Middle frontal gyrus (tissue), 1 donor: Measurements from ENCODE around the gene OCIAD1.
"Not testable (repeated sequence)": the region's sequence is repeated elsewhere in the genome, so short reads cannot be mapped to it uniquely, and the experiment has no call there.

ENCODE experiments used
- DNase-seq: peaks from one replicate; pipeline ENCODE4 v3.0.0-alpha.2; 2015; ENCODE audit warnings: low spot score; ENCODE audit errors: extremely low spot score

The OCIAD1 gene, protein sequence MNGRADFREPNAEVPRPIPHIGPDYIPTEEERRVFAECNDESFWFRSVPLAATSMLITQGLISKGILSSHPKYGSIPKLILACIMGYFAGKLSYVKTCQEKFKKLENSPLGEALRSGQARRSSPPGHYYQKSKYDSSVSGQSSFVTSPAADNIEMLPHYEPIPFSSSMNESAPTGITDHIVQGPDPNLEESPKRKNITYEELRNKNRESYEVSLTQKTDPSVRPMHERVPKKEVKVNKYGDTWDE

DNA sequence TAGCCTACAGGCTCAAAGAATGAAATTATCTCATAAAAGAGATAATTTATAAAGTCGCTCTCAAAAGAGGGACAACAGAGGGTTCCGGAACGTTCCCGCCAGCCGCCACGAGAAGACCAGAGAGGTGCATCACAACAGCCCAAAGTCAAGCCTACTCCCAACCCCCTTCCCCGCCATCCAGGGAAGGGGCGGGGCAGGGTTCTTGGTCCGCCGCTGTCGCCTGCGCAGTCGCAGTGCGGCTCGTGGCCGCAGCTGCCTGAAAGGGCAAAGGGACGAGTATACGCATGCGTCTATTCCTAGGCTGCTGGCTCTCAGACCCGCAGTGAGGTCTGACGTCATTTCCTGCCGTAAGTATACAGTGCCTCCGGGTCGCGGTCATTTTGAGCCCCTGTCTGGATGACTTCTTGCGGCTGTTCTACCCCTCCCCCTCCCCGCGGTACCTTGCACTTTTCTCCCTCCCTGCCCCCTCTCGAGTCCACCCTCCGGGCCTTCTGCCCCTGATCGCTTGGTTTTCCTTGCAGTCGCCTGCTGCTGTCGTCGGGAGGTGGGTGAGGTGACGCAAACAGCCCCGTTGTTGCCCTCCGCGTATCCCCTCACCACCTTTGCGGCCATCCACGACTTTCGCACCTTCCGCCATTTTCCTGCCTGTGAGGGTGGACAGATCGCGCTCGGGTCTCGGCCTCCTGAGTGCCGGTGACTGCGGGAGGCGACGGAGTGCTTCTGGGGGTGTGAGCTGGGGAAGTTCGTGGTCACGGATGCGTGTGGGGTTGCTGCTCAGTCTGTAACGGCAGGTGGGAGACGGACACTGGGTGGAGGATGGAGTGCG, at the start of gene OCIAD1:
TSS of gene OCIAD1 (plus strand) at position 383 of the 826 bp plus-strand sequence. CDS start 1,537 bp downstream, outside the sequence.
- DNase-seq, result peak; percentile 98

DNA sequence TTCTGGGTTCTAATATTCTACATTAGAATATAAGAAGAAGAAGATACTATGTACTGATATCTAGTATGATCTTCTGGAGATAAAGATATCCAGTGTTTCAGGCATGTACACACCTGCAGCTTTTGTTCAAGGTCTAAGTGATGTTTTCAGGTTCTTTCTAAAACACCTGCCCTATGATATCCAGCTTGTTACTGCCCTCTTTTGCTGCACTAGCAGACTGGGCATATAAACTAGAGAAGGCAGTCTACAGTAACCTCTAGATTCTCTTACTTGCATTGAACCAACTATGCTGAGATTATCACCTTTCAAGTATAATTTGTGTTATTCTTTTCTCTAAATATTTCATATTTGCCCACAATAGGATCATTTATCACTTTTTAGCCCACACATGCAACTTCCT, 48.9 kb upstream of the OCIAD1 start:
- no peak for DNase-seq

DNA sequence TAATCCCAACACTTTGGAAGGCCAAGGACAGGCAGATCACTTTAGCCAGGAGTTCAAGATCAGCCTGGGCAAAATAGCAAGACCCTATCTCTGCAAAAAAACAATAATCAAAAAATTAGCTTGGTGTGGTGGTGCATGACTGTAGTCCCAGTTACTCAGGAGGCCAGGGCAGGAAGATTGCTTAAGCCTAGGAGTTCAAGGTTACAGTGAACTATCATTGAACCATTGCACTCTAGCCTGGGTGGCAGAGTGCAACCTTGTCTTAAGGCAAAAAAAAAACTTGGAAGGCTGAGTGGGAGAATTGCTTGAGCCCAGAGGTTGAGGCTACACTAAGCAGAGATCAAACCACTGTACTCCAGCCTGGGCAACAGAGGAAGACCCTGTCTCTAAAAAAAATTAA, 45.6 kb upstream of the OCIAD1 start:
- no peak for DNase-seq

DNA sequence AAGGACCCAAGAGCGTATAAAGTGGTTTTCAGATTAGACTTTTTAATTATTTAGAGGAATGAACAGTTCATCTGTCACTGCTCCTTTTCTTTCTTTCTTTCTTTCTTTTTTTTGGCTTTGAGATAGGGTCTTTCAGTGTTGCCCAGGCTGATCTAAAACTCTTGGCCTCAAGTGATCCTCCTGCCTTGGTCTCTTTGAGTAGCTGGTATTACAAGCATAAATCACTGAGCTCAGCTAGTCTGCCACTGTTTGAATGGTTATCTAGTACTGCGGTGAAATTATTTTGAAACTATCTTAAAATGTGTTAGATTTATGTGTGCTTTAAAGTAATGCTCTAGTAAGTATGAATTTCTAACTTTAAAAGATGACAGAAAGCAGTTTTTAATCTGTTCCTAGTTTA, 44.3 kb upstream of the OCIAD1 start:
- no peak for DNase-seq

DNA sequence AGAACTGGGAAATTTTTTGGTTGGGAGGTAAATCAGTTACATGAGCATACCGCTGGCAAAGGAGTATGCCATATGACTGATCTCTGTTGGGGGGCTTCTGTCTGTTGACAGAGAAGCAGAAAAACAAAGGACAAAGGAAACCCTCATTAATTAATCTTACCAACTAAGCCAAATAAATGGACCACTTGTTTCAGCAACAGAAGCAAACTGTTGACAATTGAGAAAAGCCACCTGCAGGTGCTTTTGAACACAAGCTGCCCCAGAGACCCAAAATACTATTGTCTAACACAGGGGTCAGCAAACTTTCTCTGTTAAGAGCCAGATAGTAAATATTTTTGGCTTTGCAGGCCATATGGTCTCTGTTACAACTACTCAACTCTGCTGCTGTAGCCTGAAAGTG, 43.8 kb upstream of the OCIAD1 start:
- peak; percentile 61 for DNase-seq

DNA sequence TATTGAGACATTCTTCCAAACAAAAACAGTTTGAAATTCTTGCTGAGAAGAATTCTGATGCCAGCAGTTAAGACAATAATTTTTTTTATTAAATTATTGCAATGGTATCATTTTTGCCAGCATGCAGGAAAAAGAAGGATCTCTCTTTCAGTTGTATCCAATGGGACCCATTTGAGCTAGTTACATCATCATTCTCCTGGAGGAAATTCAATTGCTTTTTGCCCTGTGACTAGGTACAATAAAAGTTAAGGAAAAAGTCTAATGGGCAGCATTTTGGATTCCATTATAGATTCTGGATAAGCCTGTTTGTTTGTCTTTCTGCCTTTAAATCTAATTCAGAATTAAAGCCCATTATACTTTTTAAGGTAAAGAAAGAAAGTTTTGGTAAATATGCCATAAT, 40.3 kb upstream of the OCIAD1 start:
- DNase-seq, result no peak

DNA sequence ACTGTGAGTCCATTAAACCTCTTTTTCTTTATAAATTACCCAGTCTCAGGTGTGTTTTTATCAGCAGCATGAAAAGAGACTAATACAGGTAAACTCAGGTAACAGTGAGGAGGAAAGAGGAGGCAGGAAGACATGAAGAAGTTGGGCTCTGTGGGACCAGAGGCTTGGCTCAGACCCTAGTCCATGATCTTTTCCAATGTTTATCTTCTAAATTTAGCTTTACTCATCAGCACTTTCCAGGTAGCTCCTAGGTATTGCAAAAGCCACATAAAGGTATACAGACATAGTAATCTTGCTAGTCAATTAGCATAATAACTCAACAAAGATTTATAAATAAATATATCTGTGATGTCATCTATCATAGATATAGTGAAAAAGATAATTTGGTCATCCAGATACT, 39.6 kb upstream of the OCIAD1 start:
- no peak for DNase-seq

DNA sequence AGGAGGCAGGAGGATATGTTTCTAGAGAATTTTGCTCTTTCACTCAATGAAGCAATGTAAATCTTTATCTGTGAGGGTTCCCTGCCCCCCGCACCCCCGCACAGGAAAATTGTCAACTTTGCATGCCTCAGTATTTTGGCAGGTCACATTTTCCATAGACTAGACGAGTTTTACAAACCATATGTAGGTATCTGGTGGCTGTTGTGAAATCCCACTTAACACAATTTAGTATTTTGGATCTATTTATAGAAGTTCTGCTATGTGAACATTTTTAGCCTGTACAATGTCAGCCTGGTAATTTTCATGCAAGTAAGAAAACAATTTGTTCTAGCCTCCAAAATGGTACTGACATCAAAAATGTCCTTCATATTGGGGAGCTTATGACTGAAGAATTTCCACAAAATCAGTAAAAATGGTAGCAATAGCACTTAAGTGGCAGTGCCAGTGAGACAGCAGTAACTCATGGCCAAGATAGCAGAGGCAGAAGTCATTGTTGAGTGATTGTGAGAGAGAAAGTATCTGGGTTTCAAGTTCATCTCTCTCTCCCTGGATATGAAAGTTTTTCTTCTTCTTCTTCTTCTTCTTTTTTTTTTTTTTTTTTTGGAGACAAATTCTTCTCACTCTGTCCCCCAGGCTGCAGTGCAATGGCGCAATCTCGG, 38.4 kb upstream of the OCIAD1 start:
- no peak for DNase-seq

DNA sequence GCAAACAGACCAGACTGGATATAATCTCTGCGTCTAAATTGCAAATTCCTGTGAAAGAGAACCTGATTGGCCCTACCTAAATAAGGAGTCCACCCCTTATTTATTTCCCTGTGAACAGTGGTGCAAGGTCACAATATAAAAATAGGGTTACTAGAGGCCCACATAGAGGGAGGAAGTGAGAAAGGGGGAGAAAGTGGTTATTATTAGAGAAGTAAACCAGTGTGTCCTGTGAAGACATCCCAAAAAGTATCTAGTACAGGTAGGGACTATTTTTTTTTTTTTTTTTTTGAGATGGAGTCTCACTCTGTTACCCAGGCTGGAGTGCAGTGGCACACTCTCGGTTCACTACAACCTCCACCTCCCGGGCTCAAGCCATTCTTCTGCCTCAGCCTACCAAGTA, 35.8 kb upstream of the OCIAD1 start:
- no peak for DNase-seq

DNA sequence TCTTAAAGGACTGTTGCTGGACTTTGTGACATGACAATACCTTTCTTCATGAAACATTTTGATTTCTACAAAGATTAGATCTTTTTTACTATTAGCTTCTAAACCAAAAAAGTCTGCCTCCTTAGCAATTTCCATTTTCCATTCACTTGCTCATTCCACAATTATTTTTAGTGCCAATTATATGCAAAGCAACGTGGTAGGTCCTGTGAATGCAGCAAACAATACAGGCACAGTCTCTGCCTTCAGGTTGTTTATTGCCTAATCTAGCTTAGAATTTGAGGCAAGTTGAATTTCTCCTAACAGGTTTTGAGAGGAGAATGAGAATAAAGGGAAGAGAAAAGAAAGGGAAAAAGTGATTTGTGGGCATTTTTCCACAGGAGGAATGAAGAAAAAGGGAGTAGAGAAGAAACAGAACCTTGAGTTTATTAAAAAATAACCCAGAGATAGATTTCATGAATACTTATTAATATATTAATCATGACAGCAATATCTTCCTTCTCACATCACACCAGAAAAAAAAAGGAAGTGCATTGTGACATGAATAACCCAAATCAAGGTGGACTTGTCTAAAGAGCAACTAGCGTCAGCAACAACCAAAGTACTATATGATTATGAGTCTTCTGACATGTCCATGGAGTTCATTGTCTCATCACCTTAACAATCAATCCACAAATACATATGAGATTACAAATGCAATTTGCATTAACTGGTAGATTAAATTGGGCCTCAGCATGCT, 34.5 kb upstream of the OCIAD1 start:
- no peak for DNase-seq

DNA sequence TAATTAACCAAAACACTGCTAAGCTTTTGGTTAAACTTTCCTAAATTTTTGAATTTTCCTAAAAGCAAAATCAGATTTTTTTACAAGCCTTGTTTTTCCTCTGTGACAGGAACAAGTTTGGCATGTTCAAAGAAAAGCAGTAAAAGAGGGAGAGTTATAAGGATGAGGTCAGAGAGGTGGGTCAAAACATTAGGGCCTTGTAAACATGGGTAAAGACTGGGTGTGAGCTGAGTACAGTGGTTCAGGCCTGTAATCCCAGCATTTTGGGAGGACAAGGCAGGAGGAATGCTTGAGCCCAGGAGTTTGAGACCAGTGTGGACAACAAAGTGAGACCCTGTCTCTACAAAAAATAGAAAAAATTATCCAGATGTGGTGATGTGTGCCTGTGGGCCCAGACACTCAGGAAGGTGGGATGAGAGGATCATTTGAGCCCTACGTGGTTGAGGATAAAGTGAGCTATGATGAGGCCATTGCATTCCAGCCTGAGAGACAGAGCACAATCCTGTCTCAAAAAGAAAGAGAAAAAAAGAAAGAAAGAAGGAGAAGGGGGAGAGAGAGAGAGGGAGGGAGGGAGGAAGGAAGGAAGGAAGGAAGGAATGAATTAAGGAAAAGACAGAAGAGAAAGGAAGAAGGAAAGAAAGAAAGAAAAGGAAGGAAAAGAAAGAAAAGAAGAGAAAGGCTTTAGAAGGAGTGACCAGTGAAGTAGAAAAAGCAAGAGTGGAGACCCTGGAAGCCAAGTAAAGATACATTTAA, 33.8 kb upstream of the OCIAD1 start:
- DNase-seq, result no peak

DNA sequence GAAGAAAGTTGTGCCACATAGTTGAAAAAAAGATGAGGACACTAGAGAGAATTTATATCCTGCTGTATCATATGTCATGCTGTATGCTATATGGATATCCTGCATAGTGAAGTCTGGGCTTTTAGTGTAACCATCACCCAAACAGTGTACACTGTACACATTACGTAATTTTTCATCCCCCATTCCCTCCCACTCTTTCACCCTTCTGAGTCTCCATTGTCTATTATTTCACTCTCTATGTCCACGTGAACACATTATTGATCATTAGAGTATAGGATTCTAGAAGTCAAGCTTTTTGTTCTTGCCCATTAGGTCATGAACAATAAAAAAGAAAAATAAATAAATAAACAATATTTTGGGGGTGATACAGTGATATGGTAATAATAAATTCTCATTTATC, 32.8 kb upstream of the OCIAD1 start:
- DNase-seq, result no peak

DNA sequence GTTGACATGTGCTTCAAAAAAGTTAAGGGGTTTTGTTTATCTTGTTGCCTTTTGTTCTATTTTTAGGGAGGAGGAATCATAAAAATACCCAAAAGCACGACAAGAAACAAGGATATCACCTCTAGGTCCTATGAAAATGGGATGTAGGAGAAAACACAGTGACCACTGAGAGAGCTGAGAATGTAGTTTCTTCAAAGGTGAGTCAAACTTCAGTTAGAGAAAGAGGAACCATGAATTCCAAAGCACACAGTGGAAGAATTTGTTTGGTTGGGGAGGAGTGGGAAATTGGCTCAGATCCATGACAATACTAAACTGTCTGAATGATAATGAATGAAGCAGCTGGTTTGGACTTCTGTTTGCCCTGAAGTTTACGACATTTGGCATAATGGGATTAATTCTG, 31.7 kb upstream of the OCIAD1 start:
- no peak for DNase-seq

DNA sequence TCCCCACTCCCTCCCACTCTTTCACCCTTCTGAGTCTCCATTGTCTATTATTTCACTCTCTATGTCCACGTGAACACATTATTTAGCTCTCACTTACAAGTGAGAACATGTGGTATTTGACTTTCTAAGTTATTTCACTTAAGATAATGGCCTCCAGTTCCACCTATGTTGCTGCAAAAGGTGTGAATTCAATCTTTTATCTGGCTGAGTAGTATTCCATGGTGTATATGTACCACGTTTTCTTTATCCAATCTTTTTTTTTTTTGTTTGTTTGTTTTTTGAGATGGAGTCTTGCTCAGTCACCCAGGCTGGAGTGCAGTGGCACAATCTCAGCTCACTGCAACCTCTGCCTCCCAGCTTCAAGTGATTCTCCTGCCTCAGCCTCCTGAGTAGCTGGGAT, 30.7 kb upstream of the OCIAD1 start:
- DNase-seq, result not testable (repeated sequence)

DNA sequence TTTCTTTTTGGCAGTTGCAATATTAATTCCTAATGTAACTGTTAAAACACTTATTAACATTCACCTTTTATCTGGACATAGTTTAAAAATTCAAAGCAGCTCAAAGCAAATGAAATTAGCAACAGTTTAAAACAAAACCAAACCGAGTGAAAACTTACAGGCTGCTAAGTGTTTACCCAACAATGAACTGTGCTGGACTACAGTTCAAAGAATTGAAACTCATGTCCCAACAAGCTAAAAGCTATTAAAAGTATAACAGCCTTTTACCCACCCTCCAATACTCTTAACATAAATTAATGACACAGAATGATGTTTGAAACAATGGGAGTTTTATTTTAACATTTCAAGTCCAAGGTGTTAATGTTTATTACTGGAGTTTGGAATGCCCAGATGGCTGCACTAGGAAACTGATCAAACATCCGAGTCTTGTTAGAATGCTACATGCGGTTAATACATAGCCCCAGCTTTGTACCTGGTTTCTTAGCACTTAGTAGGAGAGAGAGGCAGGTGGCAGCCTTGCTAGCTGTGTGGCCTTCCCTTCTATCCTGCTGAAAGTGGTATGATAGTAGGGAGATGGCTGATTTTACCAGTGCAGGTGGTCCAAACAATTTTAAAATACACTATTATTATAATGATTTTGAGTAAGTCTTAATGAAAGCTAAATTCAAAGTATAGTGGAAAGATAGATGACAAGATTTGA, 29.7 kb upstream of the OCIAD1 start:
- no peak for DNase-seq

DNA sequence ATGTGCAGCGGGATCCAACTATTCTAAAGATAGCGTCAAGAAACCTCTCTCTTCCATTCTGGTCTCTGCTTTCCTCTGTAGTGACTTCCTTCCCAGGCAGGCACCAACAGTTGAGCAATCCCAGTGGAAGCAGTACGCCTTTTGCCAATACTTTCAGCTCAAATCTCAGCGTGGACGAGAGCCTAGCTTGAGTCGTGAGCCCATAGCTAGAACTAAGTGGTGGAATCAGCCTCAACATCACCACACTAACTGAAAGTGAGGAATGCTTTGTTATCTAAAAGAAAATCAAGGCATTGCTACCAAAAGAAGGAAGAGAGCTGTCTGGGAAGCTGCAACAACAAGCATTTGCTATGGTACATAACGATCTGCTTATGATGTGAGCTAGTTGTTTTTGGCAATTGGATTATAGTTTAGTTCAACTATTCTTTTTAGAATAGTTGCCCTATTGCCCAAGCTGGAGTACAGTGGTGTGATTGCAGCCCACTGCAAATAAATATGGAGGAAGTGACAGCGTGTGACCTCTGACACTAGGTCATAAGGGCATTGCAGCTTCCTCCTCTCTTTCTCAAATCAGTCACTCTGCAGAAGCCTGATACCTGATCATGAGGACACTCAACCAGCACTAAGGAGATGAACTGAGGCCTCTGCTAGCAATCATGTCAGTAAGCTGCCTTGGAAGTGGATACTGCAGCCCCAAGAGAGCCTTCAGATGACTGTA, 26.1 kb upstream of the OCIAD1 start:
- DNase-seq, result no peak

DNA sequence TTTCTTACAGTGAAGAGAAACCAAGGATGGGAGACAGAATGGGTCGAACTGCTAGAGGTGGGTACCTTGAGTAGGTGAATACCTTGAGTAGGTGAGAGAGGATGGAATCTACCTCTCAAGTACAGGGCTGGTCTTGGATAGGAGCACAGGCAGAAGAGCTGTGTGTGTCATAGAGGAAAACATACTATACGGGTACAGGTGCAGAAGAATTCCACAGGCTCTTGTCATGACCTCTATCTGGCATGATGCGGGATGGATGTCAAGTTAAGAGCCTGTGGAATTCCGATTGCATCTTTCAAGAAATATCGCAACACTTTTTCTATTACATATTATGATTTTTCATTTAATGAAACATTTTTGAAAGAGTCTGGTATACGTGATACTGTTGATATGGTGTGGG, 18.0 kb upstream of the OCIAD1 start:
- DNase-seq, result no peak

DNA sequence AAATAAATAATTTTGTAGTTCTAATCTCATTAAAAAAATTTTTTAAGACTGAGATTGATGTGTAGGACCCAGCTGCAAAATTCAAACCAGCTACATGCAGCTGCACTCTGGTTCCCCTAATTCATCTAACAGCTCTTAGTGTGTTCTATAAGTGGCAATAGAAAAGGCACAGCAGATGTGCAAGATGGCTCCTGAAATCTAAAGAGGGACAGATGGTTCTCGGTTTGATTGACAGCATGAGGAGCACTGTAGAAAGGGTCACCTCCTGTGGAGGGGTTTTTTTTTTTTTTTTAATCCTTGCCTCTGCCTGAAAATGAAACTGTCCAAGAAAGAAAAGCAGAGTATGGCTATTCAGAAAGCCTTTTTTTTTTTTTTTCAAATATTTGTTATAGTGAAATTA, 16.9 kb upstream of the OCIAD1 start:
- no peak for DNase-seq

DNA sequence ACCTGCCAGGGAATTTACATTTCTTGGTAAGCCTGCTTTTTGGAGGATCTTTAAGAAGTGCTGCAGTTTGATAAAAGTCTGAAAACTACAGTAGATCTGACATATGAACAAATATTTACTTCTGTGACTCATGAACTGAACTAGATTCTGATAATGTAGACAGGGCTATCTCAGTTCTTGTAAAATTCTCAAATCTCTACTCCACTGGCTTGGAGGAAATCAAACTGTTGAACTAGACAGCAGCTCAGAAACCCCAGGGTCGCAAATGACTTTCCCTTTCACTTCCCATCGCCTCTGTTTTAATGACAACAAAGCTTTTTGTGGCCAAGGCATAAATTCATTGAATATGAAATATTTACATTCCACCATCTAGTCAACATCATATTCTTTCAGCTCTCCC, 15.4 kb upstream of the OCIAD1 start:
- no peak for DNase-seq

DNA sequence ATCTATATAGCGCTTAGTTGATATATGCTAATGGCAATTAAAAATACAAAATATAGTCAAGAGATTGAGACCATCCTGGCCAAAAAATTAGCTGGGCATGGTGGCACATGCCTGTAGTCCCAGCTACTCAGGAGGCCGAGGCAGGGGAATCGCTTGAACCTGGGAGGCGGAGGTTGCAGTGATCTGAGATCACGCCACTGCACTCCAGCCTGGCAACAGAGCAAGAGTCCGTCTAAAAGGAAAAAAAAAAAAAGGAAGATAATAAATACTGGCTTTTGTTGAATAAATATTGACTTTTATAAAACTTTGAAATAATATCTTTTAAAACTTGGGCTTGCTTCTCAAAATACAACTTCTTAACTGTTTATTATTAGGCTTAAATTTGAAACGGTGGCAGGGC, 14.6 kb upstream of the OCIAD1 start:
- DNase-seq, result not testable (repeated sequence)
